HG03097 (cell line): ENCODE data around the gene KIFAP3.
"Not testable (repeated sequence)": the region's sequence is repeated elsewhere in the genome, so short reads cannot be mapped to it uniquely, and the experiment has no call there.

Source experiments
- ATAC-seq: cut with Tn5 transposase; IDR thresholded peaks from one replicate; pipeline ENCODE4 v1.9.1; 2021; ENCODE audit not compliant: unreplicated experiment, low FRiP score

Gene KIFAP3

GRCh38 chr1:170064821-170065220 is 9.7 kb downstream of the KIFAP3 start:
- no peak for ATAC-seq

- ATAC-seq: no peak
Measured at GRCh38 chr1:170063109-170063826, 11.2 kb downstream of the KIFAP3 start.

GRCh38 chr1:170061676-170062075 is 12.8 kb downstream of the KIFAP3 start:
- not testable (repeated sequence) for ATAC-seq

- not testable (repeated sequence) for ATAC-seq
Measured at GRCh38 chr1:170060015-170060520, 14.4 kb downstream of the KIFAP3 start.

- ATAC-seq: no peak
Measured at GRCh38 chr1:170049176-170049800, 25.2 kb downstream of the KIFAP3 start.

- ATAC-seq: no peak
Measured at GRCh38 chr1:170048515-170048914, 26.0 kb downstream of the KIFAP3 start.

- ATAC-seq: no peak
Measured at GRCh38 chr1:170044187-170044586, 30.3 kb downstream of the KIFAP3 start.

- no peak for ATAC-seq
Measured at GRCh38 chr1:170041423-170042192, 32.9 kb downstream of the KIFAP3 start.

GRCh38 chr1:170032531-170033280 is 41.8 kb downstream of the KIFAP3 start:
- no peak for ATAC-seq

- no peak for ATAC-seq
Measured at GRCh38 chr1:170030212-170030611, 44.3 kb downstream of the KIFAP3 start.

- ATAC-seq: no peak
Measured at GRCh38 chr1:170027760-170028159, 46.7 kb downstream of the KIFAP3 start.

GRCh38 chr1:170020859-170021258 is 53.6 kb downstream of the KIFAP3 start:
- no peak for ATAC-seq

- ATAC-seq: no peak
Measured at GRCh38 chr1:170017478-170017877, 57.0 kb downstream of the KIFAP3 start.

- no peak for ATAC-seq
Measured at GRCh38 chr1:170012920-170013319, 61.6 kb downstream of the KIFAP3 start.

GRCh38 chr1:170010443-170010842 is 64.1 kb downstream of the KIFAP3 start:
- ATAC-seq: no peak

- no peak for ATAC-seq
Measured at GRCh38 chr1:170009551-170009950, 64.9 kb downstream of the KIFAP3 start.

- ATAC-seq: not testable (repeated sequence)
Measured at GRCh38 chr1:170008745-170009144, 65.8 kb downstream of the KIFAP3 start.

- ATAC-seq: not testable (repeated sequence)
Measured at GRCh38 chr1:170003270-170003835, 71.1 kb downstream of the KIFAP3 start.

- ATAC-seq: no peak
Measured at GRCh38 chr1:170001266-170001665, 73.2 kb downstream of the KIFAP3 start.

GRCh38 chr1:169999761-170000160 is 74.7 kb downstream of the KIFAP3 start:
- ATAC-seq: no peak
